GM18858 (cell line): ENCODE measurements around the gene PDCD1LG2.
A peak's percentile ranks its signal among the peaks of the same experiment; 100 is the strongest.
"Not testable (repeated sequence)": the region's sequence is repeated elsewhere in the genome, so short reads cannot be mapped to it uniquely, and the experiment has no call there.

Experiments used
- ATAC-seq: cut with Tn5 transposase; IDR thresholded peaks from one replicate; pipeline ENCODE4 v1.9.1; 2021; ENCODE audit not compliant: unreplicated experiment

The PDCD1LG2 gene

GRCh38 chr9:5510360-5510931 is at the start of gene PDCD1LG2:
Gene PDCD1LG2, plus strand, starts transcription at chr9:5510531. Its CDS starts 12,016 bp downstream, at chr9:5522547.
- peak; percentile 79 for ATAC-seq

GRCh38 chr9:5464831-5465330 is 45.5 kb upstream of the PDCD1LG2 start:
- not testable (repeated sequence) for ATAC-seq

GRCh38 chr9:5466005-5466404 is 44.3 kb upstream of the PDCD1LG2 start:
- ATAC-seq = no peak

DNA sequence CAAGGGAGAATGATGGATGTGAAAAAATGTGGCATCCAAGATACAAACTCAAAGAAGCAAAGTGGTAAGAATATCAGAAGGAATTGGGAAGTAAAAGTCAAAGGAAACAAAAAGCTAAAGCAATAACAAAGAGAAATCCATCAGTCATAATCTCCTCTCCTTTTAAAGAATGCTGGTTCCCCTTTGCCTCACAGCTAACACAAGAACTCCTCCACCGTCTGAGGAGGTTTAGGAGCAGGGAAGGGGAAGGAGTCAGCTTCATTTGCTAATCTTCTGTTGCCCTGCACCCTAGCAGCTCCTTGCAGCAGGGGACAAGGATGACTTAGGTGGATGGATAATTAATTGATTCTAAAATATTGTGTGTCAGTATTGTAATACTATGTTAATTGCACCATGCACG is 43.6 kb upstream of the PDCD1LG2 start:
- ATAC-seq = no peak

DNA sequence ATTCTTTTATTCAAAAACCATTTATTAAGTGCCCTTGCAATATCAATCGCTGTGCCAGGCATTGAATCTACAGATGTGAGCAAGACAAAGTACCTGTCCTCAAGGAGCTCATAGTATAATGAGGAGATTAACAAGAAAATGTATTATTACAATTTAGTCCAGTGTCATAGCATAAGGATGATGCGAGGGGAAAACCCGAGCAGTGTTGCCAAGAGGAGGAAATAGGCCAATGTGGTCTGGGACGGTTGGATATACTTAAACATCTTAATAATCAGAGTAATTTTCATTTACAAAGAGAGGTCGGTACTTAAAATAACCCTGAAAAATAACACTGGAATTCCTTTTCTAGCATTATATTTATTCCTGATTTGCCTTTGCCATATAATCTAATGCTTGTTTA is 41.5 kb upstream of the PDCD1LG2 start:
- no peak for ATAC-seq

DNA sequence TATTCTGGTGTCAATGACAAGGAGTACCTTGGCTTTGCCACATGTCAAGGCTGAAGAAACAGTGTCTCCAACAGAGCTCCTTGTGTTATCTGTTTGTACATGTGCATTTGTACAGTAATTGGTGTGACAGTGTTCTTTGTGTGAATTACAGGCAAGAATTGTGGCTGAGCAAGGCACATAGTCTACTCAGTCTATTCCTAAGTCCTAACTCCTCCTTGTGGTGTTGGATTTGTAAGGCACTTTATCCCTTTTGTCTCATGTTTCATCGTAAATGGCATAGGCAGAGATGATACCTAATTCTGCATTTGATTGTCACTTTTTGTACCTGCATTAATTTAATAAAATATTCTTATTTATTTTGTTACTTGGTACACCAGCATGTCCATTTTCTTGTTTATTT is 40.2 kb upstream of the PDCD1LG2 start:
- no peak for ATAC-seq

DNA sequence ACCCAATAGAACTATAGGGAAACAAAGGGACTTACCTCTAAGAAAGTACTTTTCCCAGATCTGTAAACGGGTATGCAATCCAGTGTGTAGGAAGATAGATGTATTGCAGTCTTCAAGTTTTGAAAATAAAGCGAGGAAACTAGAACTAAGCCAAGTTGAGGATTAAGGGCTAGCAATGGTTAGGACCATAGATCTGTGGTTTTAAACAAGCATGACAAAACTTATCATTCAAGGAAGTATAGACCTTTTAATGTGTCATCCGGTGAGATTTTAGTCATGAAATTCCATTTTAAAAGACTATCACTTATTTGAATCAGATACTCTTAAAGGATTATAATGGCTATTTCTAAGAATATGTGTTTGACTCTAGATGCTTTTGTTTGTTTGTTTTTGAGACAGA is 39.5 kb upstream of the PDCD1LG2 start:
- ATAC-seq = no peak

DNA sequence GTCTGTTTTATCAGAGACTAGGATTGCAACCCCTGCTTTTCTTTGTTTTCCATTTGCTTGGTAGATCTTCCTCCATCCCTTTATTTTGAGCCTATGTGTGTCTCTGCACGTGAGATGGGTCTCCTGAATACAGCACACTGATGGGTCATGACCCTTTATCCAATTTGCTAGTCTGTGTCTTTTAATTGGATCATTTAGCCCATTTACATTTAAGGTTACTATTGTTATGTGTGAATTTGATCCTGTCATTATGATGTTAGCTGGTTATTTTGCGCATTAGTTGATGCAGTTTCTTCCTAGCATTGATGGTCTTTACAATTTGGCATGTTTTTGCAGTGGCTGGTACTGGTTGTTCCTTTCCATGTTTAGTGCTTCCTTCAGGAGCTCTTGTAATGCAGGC is 34.7 kb upstream of the PDCD1LG2 start:
- ATAC-seq = not testable (repeated sequence)

GRCh38 chr9:5478206-5478605 is 32.1 kb upstream of the PDCD1LG2 start:
- peak; percentile 43 for ATAC-seq

- peak; percentile 36 for ATAC-seq
These were observed 30.2 kb upstream of the PDCD1LG2 start for GRCh38 chr9:5479994-5480694.

- no peak for ATAC-seq
These were observed 29.4 kb upstream of the PDCD1LG2 start for GRCh38 chr9:5480919-5481318.

- ATAC-seq = no peak
These were observed 28.9 kb upstream of the PDCD1LG2 start for GRCh38 chr9:5481322-5482040.

DNA sequence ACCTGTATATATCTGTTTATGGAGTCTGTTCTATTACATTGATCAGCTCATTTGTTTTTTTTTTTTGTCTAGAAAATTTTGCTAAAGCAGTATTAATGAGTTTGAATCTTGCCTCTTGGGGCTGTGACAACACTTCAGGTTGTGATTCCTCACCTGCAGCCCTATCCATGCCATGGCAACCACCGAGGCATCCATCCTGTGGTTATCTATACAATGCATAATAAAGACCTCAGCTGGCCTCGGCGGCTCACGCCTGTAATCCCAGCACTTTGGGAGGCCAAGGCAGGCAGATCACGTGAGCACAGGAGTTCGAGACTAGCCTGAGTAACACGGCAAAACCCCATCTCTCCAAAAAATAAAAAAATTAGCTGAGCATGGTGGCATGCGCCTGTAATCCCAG is 28.1 kb upstream of the PDCD1LG2 start:
- ATAC-seq = no peak

- ATAC-seq = no peak
These were observed 27.0 kb upstream of the PDCD1LG2 start for GRCh38 chr9:5483306-5483705.

DNA sequence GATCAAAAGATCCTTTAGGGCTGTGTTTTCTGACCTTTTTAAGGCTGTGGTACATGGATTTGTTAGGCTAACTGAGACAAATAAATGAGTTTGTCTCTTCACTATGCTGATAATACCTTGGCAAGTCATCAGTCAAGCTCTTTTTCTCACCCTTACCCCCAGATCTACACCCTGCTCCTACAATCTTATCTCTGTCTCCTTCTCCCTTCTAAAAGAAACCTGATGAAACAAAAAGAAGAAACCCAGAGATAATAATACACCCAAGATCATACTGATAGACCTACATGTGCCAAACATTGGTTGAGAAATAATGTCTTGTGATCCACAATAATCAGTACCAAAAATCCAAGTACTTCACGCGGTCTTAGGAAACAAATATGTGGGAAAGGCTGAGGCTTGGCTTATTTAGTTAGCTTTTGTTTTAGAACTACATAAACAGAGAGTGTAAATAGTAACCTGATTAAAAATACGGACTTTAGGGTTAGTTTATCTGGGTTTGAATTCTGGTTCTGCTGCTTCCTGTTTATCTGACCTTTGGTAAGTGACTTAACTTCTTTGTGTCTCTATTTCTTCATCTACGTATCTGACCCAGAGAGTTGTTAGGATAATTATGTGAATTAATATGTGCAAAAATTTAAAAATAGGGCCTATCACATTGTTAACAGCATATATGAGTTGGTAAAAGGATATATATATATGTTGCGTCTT is 24.8 kb upstream of the PDCD1LG2 start:
- ATAC-seq = no peak

DNA sequence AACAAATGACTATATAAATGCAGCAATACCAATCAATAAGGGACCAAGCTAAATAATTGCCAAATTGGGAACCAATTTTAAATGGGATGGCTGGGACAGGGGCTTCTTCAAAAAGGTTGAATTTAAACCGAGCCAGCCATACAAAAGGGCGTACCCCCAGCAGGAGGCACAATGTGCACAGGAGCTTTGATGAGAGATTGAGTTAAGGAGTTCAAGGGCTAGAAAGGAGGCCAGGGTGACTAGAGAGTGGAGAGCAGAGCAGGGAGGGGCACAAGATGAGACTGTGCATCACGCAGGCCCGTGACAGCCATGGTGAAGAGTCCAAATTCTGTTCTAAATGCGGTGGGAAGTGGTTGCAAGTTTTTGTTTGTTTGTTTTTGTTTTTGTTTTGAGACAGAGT is 23.3 kb upstream of the PDCD1LG2 start:
- no peak for ATAC-seq

- ATAC-seq = no peak
These were observed 21.9 kb upstream of the PDCD1LG2 start for GRCh38 chr9:5488221-5489008.

GRCh38 chr9:5489630-5490490 is 20.5 kb upstream of the PDCD1LG2 start:
- ATAC-seq = no peak

GRCh38 chr9:5492965-5493678 is 17.2 kb upstream of the PDCD1LG2 start:
- ATAC-seq = no peak
